ENCODE results near the gene CPSF4. TPM values are rescaled to one million over a fixed set of nuclear protein-coding genes. Genes with fewer than 3 reads are reported as not detected.

The CPSF4 gene
- total RNA-seq, 1 experiment from 2014 or later = 98.2 TPM

GRCh38 chr7:99457050-99457649, 18.4 kb downstream of the CPSF4 start:
- H2BK5ac ChIP-seq (ENCODE audit: insufficient read length, low read length) = no peak overlapping the region
- no peak overlapping the region for H4K8ac ChIP-seq (replicated peaks; ENCODE audit: insufficient read length, low read depth, low read length)
- no peaks in the 10 kb centered on the region for H3K9me3 ChIP-seq (ENCODE audit: control insufficient read depth, low read depth, low read length)
- no peak overlapping the region for H2BK120ac ChIP-seq (ENCODE audit: low read depth, low read length, poor library complexity, severe bottlenecking)
- Mint-ChIP-seq H3K9me3 (0 out of 5 replicates have a peak, but pooled peaks cover 0 to 3% of the 10 kb centered on the region in 2 experiments), H3K4me1 (no peaks in the 10 kb centered on the region), H3K36me3 (ENCODE audit: insufficient read depth in 1 of 3, low read depth in 3 of 3) (peaks cover 42 to 95% (median 81%) of the 10 kb centered on the region in 3 experiments; a peak in 6 of 7 replicates), H3K27ac (peak overlapping the region in 2 of 3 experiments; percentile 33 to 42; a peak in 4 of 7 replicates), H3K4me3 (no peak overlapping the region), H3K27me3 (ENCODE audit: low read depth) (no peaks in the 10 kb centered on the region; the same call in none of the 2 replicates)
- no peak overlapping the region for H3K9ac ChIP-seq (ENCODE audit: extremely low read depth, insufficient read length, low read length)
- H3K27ac ChIP-seq (ENCODE audit: insufficient read length, low read depth, low read length) = no peak overlapping the region
- H3K27me3 ChIP-seq (ENCODE audit: insufficient read depth, low read length) = no peaks in the 10 kb centered on the region
- no peaks in the 10 kb centered on the region for H4K20me1 ChIP-seq (ENCODE audit: control insufficient read depth, insufficient read depth, insufficient read length)
- no peak overlapping the region for H2BK12ac ChIP-seq (ENCODE audit: insufficient read length, low read depth, low read length)
- no peak overlapping the region for H3K56ac ChIP-seq (ENCODE audit: insufficient read length, low read depth, low read length)
- no peak overlapping the region for H3K4ac ChIP-seq (ENCODE audit: low read depth, low read length)
- no peak for DNase-seq
- WGBS (ENCODE audit: extremely low coverage, insufficient read length, low lambda C conversion rate) = no CpG with 5 or more reads among the region's 6 CpGs
- H3K23ac ChIP-seq (ENCODE audit: insufficient read length, low read depth, low read length) = no peak overlapping the region
- no peak overlapping the region for H3K18ac ChIP-seq (ENCODE audit: insufficient read length, low read depth, low read length)
- no peak overlapping the region for H3K4me2 ChIP-seq (ENCODE audit: insufficient read depth, insufficient read length, low read length)
- H2AFZ ChIP-seq (ENCODE audit: low read length) = no peak overlapping the region
- TF ChIP-seq CTCF (conservative IDR thresholded peaks at IDR 0.05) = no peak
- no peaks in the 10 kb centered on the region; the same call in 1 of the 2 replicates for H3K79me2 ChIP-seq (ENCODE audit: insufficient read depth, low read length)
- H2BK20ac ChIP-seq (ENCODE audit: low read depth, low read length, poor library complexity, severe bottlenecking) = no peak overlapping the region
- H3T11ph ChIP-seq (ENCODE audit: low read length) = no peak overlapping the region
- H2AK5ac ChIP-seq (ENCODE audit: insufficient read length, low read length) = no peak overlapping the region
- H3K79me1 ChIP-seq (ENCODE audit: insufficient read depth, low read depth, low read length, poor library complexity, severe bottlenecking) = peaks cover 5% of the 10 kb centered on the region
- no peaks in the 10 kb centered on the region for H3K4me1 ChIP-seq (ENCODE audit: insufficient read depth, low read length)
- no peak overlapping the region for H2BK15ac ChIP-seq (ENCODE audit: low read depth, low read length)
- no peak overlapping the region for H4K91ac ChIP-seq (ENCODE audit: insufficient read length, low read depth, low read length)
- H3K14ac ChIP-seq (ENCODE audit: insufficient read depth, low read length) = no peak overlapping the region
- H4K5ac ChIP-seq (ENCODE audit: insufficient read length, low read depth, low read length) = no peak overlapping the region
- no peaks in the 10 kb centered on the region for H3K23me2 ChIP-seq (ENCODE audit: insufficient read length, low read depth, low read length, poor library complexity, severe bottlenecking)

Measured in H9 (cell line).